ENCODE data around the gene ME3.
"Not testable (repeated sequence)": the region's sequence is repeated elsewhere in the genome, so short reads cannot be mapped to it uniquely, and the experiment has no call there.

Gene ME3

GRCh38 chr11:86660736-86661135 lies 11.7 kb downstream of the ME3 start:
- no peak for DNase-seq

GRCh38 chr11:86660088-86660487 lies 12.3 kb downstream of the ME3 start:
- no peak for DNase-seq

DNA sequence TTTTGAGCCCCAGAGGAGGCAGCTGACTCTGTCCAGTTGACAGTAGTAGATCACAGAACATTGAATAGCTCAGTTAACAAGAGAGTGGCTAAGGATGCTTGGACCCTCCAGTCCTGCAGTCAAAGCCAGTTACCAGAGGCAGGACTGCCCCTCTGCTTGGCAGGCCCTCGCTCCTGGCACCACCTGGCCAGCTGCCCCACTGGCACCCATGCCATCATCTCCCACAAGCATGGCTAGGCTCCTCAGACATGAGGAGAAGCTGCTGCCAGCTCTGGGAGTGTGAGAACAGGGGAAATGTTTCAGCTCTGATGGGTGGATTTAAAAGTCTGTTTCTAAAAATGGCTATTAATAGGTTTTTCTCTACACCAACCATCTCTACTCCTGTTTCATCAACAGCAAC lies 13.9 kb downstream of the ME3 start:
- no peak for DNase-seq

- not testable (repeated sequence) for DNase-seq
Measured at GRCh38 chr11:86645212-86645611, 27.2 kb downstream of the ME3 start.

DNA sequence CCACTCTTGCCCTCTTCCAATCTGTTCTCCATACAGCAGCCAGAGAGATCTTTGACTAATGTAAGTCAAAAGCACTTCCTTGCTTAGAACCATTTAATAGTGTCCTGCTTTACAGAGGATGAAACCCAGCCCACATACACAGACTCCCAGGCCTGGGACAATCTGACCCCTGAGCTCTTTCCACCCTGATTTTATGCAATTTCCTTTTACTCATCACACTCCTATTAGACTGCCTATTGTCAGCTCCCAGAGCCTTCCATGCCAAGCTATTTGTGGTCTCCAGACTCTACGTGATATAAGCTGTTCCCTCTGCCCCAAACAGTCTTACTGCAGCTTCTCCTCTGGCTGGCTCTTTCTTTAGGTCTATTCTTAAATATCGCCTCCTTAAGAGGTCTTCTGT lies 28.1 kb downstream of the ME3 start:
- DNase-seq = no peak

DNA sequence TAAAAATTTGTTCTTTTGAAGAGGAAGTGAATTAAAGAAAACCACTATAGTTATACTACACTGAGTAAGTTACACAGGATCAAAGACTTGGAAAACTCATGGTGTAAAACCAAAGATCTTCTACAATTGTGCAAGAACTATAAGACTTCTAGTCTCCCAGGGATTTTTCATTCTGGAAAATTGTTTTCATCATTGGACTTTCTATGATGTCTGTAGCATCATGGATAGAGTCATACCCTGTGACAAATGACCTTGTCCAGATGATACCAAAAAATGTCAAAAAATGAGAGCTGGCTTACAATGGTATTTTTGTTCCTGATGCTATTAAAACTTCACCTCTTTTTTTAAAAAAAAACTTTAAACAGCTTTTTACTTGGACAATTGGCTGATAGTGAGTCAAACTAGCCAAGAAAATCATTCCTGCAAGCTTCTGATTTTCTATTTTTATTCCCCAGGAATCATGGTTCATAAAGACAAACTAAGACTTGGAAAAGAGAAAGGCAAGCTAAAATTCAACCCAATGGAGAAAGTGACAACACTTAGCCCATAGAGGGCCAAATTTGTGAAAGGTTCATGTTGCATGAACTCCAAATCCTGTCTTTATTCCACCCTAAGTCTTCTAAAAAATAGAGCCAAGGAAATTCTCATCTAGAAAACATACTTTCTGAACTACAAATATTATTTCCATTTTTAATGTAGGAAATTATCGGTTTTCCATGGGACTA lies 30.7 kb downstream of the ME3 start:
- no peak for DNase-seq

- DNase-seq = no peak
Measured at GRCh38 chr11:86639137-86639536, 33.3 kb downstream of the ME3 start.

DNA sequence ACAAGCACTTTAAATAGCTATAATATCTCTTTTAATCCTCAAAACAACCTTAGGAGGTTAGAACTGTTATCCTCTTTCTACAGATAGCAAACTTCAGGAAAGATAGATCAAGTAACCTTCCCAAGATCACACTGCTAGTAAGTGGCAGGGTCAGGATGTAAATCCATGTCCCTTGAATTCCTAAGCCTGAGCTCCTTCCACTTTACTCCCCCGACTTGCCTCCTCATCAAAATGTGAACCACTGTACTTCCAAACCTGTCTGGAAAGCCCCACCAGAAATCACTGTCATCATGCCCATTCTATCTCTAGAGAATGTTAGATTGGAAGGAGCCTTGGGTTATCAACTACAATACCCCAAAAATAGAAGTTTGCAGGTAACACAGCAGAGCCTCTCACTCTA lies 33.7 kb downstream of the ME3 start:
- DNase-seq = no peak

DNA sequence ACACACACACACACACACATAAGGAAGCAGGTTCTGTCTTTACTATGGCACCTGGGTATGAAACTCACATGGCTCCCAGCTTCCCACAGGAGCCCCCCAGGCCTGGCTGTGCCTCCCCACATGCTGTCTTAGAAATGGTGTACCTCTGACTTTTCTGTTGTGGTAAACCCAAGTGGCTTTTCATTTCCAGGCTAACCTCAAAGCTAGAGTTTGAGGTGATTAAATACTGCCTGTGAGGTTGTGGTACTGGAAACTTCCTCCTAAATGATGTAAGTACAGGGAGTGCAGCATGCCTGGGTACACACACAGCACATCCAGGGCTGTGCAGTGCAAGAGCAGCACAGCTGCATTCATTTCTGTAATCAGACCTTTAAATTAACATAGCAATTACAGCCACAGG lies 34.4 kb downstream of the ME3 start:
- DNase-seq = no peak

DNA sequence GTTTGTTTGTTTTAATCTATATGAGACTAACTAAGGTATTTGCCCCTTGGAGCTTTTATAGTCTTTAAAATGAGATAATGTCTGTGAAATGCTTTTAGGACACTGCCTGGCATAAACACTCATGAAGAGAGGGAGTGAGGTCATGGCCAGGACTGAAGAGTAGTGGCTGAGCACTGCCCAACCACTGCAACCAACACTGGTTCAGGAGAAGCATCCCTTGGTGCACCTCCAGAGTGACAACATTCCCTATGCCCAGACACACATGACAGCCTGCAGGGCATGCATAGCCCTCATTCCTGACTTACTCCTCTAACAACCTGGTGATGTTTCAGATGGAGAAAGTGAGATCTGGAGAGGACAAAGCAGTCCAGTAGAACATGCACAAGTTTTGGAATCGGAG lies 36.1 kb downstream of the ME3 start:
- no peak for DNase-seq

GRCh38 chr11:86632499-86633269 lies 39.7 kb downstream of the ME3 start:
- no peak for DNase-seq

GRCh38 chr11:86630229-86630981 lies 42.0 kb downstream of the ME3 start:
- DNase-seq = no peak

- DNase-seq = no peak
Measured at GRCh38 chr11:86629045-86629706, 43.2 kb downstream of the ME3 start.

DNA sequence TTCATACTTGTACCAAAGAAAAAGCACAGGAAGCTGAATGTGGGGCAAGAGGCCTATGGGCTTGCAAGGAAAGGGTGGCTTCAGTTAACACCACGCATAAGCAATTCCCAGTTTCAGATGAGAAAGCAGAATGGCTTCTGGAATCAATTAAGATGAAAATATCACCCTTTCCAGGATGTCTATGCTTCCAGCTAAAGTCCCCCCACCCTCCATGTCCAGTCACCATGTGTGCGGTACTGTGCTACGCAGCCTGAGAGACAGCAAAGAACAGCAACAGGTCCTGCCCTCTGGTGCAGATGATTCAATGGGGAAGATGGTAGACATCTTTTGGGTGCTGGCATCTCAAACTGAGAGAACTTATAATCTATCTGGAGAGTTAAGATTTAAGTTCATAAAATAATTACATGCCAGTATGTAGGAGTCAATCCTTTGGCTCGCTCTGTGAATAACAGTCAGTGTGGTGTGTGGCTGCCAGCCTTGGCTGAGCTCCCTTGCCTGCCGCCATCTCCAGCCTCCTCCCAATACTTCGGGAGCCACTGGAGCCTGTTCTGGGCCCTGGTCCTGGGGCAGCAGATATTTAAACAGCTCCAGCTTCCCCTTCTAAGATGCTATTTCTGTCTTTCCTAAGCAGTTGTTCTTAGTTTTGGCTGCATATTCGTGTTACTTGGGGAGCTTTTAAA lies 44.5 kb downstream of the ME3 start:
- no peak for DNase-seq

- DNase-seq = no peak
Measured at GRCh38 chr11:86625981-86626380, 46.4 kb downstream of the ME3 start.

- DNase-seq = no peak
Measured at GRCh38 chr11:86625544-86625943, 46.9 kb downstream of the ME3 start.

DNA sequence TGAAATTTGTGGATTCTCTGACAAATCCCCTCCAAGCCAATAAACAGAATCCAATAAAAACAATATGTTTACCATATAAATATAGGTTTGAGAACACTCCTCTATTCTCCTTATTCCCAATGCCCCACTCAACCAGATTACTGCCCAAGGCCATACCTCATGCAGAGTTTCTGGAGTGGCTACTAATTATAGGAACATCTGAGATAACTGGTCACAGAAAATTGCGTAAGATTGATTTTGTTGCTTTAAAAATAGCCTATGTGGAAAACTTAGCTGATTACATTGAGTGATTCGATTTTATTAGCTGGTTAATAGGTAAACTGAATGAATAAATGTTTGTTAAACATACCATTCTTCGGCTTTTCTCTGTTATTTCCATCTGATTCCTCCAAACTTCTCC lies 48.0 kb downstream of the ME3 start:
- no peak for DNase-seq

GRCh38 chr11:86623736-86624135 lies 48.7 kb downstream of the ME3 start:
- no peak for DNase-seq

GRCh38 chr11:86623041-86623621 lies 49.3 kb downstream of the ME3 start:
- DNase-seq = no peak

DNA sequence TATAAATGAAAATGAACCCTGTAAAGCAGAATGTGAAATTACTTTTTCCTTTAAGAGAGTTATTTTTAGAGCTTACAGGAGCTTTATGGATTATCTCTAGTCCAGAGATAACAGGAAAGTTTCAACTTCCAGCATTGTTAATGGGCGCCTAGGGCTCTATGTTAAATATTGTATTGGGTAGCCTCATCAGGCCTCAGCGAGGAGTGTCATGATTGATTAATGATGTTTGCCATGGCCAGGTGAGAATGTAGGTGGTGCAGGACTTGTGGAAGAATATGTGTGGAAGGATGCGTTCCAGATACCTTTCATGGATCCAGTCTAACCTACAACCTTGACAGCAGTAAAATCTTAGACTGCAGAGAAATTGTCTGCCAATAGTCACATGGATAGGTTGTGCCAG lies 50.6 kb downstream of the ME3 start:
- DNase-seq = no peak

DNA sequence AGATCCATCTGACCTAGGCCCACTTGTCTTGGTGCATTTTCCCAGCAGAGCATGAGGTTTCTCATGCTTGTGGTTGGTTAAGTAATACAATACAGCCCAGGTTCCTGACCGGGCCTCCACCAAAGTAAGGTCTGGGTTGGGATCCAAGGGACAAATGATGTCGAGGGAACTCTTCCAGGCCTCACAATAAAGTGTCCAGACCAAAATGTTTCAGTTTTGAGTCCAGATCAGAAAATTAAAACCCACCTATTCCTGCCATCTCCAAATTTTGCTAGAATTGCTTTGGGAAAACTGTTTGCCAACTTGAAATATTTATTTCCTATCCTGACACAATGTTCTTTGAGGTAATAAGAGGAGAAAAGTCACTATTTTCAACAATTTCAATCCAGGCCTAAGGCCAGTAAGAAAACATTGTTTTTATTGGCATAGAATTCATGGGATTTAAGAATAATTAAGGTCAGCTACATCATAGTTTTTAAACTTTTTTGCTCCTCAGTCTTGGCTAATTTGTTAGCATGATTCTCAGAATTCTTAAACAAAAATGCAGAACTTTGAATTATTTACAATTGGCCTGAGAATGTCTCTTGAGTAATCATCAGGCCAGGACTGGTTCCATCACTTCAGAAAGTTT lies 51.4 kb downstream of the ME3 start:
- no peak for DNase-seq

DNA sequence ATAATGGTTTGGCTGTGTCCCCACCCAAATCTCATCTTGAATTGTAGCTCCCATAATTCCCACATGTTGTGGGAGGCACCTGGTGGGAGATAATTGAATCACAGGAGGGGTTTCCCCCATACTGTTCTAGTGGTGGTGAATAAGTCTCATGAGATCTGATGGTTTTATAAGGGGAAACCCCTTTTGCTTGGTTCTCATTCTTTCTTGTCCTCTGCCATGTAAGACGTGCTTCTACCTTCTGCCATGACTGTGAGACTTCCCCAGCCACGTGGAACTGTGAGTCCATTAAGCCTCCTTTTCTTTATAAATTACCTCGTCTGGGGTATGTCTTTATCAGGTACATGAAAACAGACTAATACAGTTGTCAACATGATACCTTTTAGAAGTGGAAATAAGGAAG lies 53.0 kb downstream of the ME3 start:
- DNase-seq = not testable (repeated sequence)
